Measurements from ENCODE around the gene DCAF4. TPM values are rescaled to one million over a fixed set of nuclear protein-coding genes. Genes with fewer than 3 reads are reported as not detected.

The DCAF4 gene
- polyA plus RNA-seq, 1 of the 3 experiments (the other 2 are of a cell fraction), result 17.9 TPM

DNA sequence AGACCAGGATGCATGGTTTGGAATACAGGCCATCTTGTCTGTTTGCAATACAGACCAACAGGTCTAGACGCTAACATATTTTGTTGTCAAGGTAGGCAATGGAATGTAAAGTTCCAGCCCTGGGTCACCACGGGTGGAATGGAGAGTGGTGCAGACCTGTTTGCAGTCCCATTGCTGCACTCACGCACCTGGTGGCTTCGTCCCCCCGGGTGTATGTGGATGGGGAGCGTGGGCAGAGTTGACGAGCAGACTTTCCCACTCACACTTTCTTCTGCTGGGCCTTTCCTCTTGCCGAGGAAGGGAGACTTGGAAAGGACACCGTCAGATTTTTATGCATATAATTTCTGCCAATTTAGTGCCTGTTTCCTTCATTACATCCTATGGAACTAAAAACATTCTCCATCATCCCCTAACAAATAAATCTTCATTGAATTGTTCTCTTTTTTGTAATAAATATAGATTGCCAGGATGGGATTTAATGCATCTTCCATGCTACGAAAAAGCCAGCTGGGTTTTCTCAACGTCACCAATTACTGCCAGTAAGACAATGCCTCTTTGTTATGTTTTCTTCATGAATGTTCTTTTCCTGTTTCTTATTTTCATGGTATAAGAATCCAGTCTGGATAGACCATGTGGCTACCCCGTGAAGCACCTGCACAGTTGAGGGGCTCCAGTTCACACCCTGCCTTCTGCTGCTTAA is 15.2 kb downstream of the DCAF4 start:
- no peaks in the 10 kb centered on the region for H3K9me2 ChIP-seq
- H3K4me2 ChIP-seq, result no peak overlapping the region
- peaks cover 6 to 21% of the 10 kb centered on the region in 2 experiments for H3K36me3 ChIP-seq (replicated peaks in 1 of 2; ENCODE audit: control insufficient read depth in 1 of 2, insufficient read depth in 2 of 2, low read length in 1 of 2)
- ChIA-PET POLR2A (no interaction called here), CTCF (interaction anchor here (2.2 to 7.8 kb wide), 2 partner anchors 425 to 428 kb away, joined by 12 to 51 read pairs; no protein-coding TSS in a partner anchor)
- no peaks in the 10 kb centered on the region for H3K4me1 ChIP-seq (ENCODE audit: control insufficient read depth in 1 of 2, insufficient read depth in 2 of 2, low read depth in 1 of 2, low read length in 1 of 2)
- H3K9ac ChIP-seq, result no peak overlapping the region
- H3K27me3 ChIP-seq (ENCODE audit: insufficient read depth), result no peaks in the 10 kb centered on the region
- DNase-seq, result no peak
- TF ChIP-seq, protein P1, sequence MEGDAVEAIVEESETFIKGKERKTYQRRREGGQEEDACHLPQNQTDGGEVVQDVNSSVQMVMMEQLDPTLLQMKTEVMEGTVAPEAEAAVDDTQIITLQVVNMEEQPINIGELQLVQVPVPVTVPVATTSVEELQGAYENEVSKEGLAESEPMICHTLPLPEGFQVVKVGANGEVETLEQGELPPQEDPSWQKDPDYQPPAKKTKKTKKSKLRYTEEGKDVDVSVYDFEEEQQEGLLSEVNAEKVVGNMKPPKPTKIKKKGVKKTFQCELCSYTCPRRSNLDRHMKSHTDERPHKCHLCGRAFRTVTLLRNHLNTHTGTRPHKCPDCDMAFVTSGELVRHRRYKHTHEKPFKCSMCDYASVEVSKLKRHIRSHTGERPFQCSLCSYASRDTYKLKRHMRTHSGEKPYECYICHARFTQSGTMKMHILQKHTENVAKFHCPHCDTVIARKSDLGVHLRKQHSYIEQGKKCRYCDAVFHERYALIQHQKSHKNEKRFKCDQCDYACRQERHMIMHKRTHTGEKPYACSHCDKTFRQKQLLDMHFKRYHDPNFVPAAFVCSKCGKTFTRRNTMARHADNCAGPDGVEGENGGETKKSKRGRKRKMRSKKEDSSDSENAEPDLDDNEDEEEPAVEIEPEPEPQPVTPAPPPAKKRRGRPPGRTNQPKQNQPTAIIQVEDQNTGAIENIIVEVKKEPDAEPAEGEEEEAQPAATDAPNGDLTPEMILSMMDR (IDR thresholded peaks at IDR 0.05), result no peak
- no peak for TF ChIP-seq POLR2AphosphoS5 (IDR thresholded peaks at IDR 0.05; ENCODE audit: low read depth, low read length)
- TF ChIP-seq FOXJ3 (CRISPR knock-in tag; IDR thresholded peaks at IDR 0.05), result no peak
- no peak for TF ChIP-seq MEF2A (IDR thresholded peaks at IDR 0.05; ENCODE audit: borderline replicate concordance, low read depth)
- TF ChIP-seq RCOR1 (IDR thresholded peaks at IDR 0.05; ENCODE audit: low read length), result no peak
- TF ChIP-seq, protein P2, sequence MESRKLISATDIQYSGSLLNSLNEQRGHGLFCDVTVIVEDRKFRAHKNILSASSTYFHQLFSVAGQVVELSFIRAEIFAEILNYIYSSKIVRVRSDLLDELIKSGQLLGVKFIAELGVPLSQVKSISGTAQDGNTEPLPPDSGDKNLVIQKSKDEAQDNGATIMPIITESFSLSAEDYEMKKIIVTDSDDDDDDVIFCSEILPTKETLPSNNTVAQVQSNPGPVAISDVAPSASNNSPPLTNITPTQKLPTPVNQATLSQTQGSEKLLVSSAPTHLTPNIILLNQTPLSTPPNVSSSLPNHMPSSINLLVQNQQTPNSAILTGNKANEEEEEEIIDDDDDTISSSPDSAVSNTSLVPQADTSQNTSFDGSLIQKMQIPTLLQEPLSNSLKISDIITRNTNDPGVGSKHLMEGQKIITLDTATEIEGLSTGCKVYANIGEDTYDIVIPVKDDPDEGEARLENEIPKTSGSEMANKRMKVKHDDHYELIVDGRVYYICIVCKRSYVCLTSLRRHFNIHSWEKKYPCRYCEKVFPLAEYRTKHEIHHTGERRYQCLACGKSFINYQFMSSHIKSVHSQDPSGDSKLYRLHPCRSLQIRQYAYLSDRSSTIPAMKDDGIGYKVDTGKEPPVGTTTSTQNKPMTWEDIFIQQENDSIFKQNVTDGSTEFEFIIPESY (IDR thresholded peaks at IDR 0.05; ENCODE audit: borderline replicate concordance, low read depth), result no peak
- no peak overlapping the region for H3K27ac ChIP-seq (ENCODE audit: low read depth in 2 of 2, low read length in 1 of 2)
- no peaks in the 10 kb centered on the region for H3F3A ChIP-seq (replicated peaks; ENCODE audit: insufficient read depth)
- H3K9me3 ChIP-seq, result no peaks in the 10 kb centered on the region
- no peak overlapping the region for H2AFZ ChIP-seq (ENCODE audit: low read depth)
- H3K4me3 ChIP-seq (ENCODE audit: low read depth in 2 of 2, low read length in 1 of 2), result no peak overlapping the region
- WGBS (ENCODE audit: low lambda C conversion rate), result 80% methylated on average over 12 of the region's 12 CpGs
- no peaks in the 10 kb centered on the region for H4K20me1 ChIP-seq (ENCODE audit: insufficient read depth)
- no peaks in the 10 kb centered on the region for H3K79me2 ChIP-seq (ENCODE audit: insufficient read depth)

DNA sequence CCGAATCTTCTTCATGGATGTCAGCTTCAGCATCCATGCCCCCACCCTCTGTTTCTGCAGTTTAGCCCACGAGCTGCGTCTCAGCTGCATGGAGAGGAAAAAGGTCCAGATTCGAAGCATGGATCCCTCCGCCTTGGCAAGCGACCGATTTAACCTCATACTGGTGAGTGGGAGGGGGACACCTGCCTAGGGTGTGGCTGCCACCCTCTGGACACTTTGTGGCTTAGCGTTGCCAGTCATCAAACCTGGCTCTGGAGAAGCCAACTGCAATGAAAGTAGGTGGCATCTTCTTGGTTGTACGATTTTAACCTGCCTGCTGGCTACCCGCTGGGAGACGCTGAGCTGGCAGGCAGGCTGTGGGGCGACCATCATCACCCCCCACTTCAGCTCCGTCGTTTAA is 16.7 kb downstream of the DCAF4 start:
- Histone ChIP-seq H3K9me2 (no peaks in the 10 kb centered on the region), H3K27me3 (ENCODE audit: insufficient read depth) (no peaks in the 10 kb centered on the region), H3K9me3 (no peaks in the 10 kb centered on the region), H3K4me2 (no peak overlapping the region), H4K20me1 (ENCODE audit: insufficient read depth) (no peaks in the 10 kb centered on the region), H3K27ac (ENCODE audit: low read depth in 2 of 2, low read length in 1 of 2) (no peak overlapping the region), H3K36me3 (replicated peaks in 1 of 2; ENCODE audit: control insufficient read depth in 1 of 2, insufficient read depth in 2 of 2, low read length in 1 of 2) (peaks cover 6 to 21% of the 10 kb centered on the region in 2 experiments), H3K4me1 (ENCODE audit: control insufficient read depth in 1 of 2, insufficient read depth in 2 of 2, low read depth in 1 of 2, low read length in 1 of 2) (no peaks in the 10 kb centered on the region), H2AFZ (ENCODE audit: low read depth) (no peak overlapping the region), H3K9ac (no peak overlapping the region), H3K4me3 (ENCODE audit: low read depth in 2 of 2, low read length in 1 of 2) (no peak overlapping the region), H3F3A (replicated peaks; ENCODE audit: insufficient read depth) (no peaks in the 10 kb centered on the region), H3K79me2 (ENCODE audit: insufficient read depth) (no peaks in the 10 kb centered on the region)
- 98% methylated on average over 12 of the region's 14 CpGs for WGBS (ENCODE audit: low lambda C conversion rate)
- CTCF ChIA-PET, result interaction anchor here (2.2 to 7.8 kb wide), 2 partner anchors 427 to 430 kb away, joined by 12 to 51 read pairs; no protein-coding TSS in a partner anchor
- TF ChIP-seq RAD21 (IDR thresholded peaks at IDR 0.05; ENCODE audit: low read length), result peak; percentile 27
- TF ChIP-seq TAF1 (IDR thresholded peaks at IDR 0.05; ENCODE audit: borderline replicate concordance, low read depth, low read length), result no peak
- POLR2A ChIA-PET, result no interaction called here
- no peak for DNase-seq
